Measurements from ENCODE around the gene CUEDC1. TPM values are rescaled to one million over a fixed set of nuclear protein-coding genes. Genes with fewer than 3 reads are reported as not detected.

CUEDC1 gene
- total RNA-seq, 4 donors from 2014 or later: 35.7 to 60.3 (median 45.6) TPM

GRCh38 chr17:57935833-57936807 lies 19.1 kb downstream of the CUEDC1 start:
- peak; percentile 77 for ATAC-seq
- Histone ChIP-seq H3K4me3 (peak overlapping the region in 1 of 2 donors; percentile 24), H3K9me3 (no peaks in the 10 kb centered on the region), H3K36me3 (no peaks in the 10 kb centered on the region), H3K27ac (peak overlapping the region; percentile 95 to 100 (median 98)), H3K4me1 (peaks cover 13 to 100% (median 78%) of the 10 kb centered on the region in 3 donors), H3K27me3 (no peaks in the 10 kb centered on the region)
- peak; percentile 48 for TF ChIP-seq POLR2AphosphoS5 (IDR thresholded peaks at IDR 0.05)
- no peak for TF ChIP-seq POLR2A (IDR thresholded peaks at IDR 0.05)
- TF ChIP-seq EP300 (IDR thresholded peaks at IDR 0.05): no peak
- TF ChIP-seq CTCF (IDR thresholded peaks at IDR 0.05): peak in 1 of 4 experiments; percentile 32
- 32 to 50% methylated on average over 3 to 6 of the region's 11 CpGs for WGBS, 2 donors (ENCODE audit: low coverage in 1 of 2)

- Histone ChIP-seq H3K27ac (peak overlapping the region; percentile 2 to 100 (median 96)), H3K4me3 (no peak overlapping the region), H3K4me1 (peaks cover 11 to 100% (median 77%) of the 10 kb centered on the region in 3 donors)
Observed at GRCh38 chr17:57931488-57932137, 23.6 kb downstream of the CUEDC1 start.

GRCh38 chr17:57930239-57930638 lies 25.0 kb downstream of the CUEDC1 start:
- no peaks in the 10 kb centered on the region for H3K27me3 ChIP-seq
- ATAC-seq: no peak
- 67% methylated on average over 1 of the region's 5 CpGs; no CpG with 5 or more reads in 1 of the 2 donors for WGBS, 2 donors (ENCODE audit: low coverage in 1 of 2)
- no peaks in the 10 kb centered on the region for H3K9me3 ChIP-seq
- no peak overlapping the region for H3K4me3 ChIP-seq
- H3K27ac ChIP-seq: peak overlapping the region; percentile 2 to 100 (median 96)
- no peak for TF ChIP-seq POLR2AphosphoS5 (IDR thresholded peaks at IDR 0.05)
- TF ChIP-seq EP300 (IDR thresholded peaks at IDR 0.05): no peak
- TF ChIP-seq CTCF (IDR thresholded peaks at IDR 0.05): no peak
- TF ChIP-seq POLR2A (IDR thresholded peaks at IDR 0.05): no peak
- peaks cover 5 to 100% (median 72%) of the 10 kb centered on the region in 3 donors for H3K4me1 ChIP-seq
- H3K36me3 ChIP-seq: no peaks in the 10 kb centered on the region

More at GRCh38 chr17:57931488-57932137, 23.6 kb downstream of the CUEDC1 start:
- WGBS, 2 donors (ENCODE audit: low coverage in 1 of 2): 43 to 49% methylated on average over 5 to 8 of the region's 12 CpGs
- TF ChIP-seq POLR2AphosphoS5 (IDR thresholded peaks at IDR 0.05) (no peak), POLR2A (IDR thresholded peaks at IDR 0.05) (no peak), EP300 (IDR thresholded peaks at IDR 0.05) (no peak), CTCF (IDR thresholded peaks at IDR 0.05) (no peak)
- Histone ChIP-seq H3K9me3 (no peaks in the 10 kb centered on the region), H3K27me3 (no peaks in the 10 kb centered on the region), H3K36me3 (no peaks in the 10 kb centered on the region)
- ATAC-seq: no peak

- 45 to 63% methylated on average over 1 to 4 of the region's 4 CpGs for WGBS, 2 donors (ENCODE audit: low coverage in 1 of 2)
Observed at GRCh38 chr17:57929386-57929785, 25.8 kb downstream of the CUEDC1 start.

More at GRCh38 chr17:57929386-57929785, 25.8 kb downstream of the CUEDC1 start:
- Histone ChIP-seq H3K27ac (peak overlapping the region; percentile 27 to 100 (median 96)), H3K9me3 (no peaks in the 10 kb centered on the region), H3K36me3 (no peaks in the 10 kb centered on the region), H3K4me3 (no peak overlapping the region), H3K4me1 (peaks cover 5 to 100% (median 66%) of the 10 kb centered on the region in 3 donors), H3K27me3 (no peaks in the 10 kb centered on the region)
- TF ChIP-seq POLR2A (IDR thresholded peaks at IDR 0.05): no peak
- TF ChIP-seq EP300 (IDR thresholded peaks at IDR 0.05): no peak
- no peak for TF ChIP-seq CTCF (IDR thresholded peaks at IDR 0.05)
- TF ChIP-seq POLR2AphosphoS5 (IDR thresholded peaks at IDR 0.05): no peak
- ATAC-seq: no peak
